ENCODE data around the gene TRRAP.

TRRAP gene

DNA sequence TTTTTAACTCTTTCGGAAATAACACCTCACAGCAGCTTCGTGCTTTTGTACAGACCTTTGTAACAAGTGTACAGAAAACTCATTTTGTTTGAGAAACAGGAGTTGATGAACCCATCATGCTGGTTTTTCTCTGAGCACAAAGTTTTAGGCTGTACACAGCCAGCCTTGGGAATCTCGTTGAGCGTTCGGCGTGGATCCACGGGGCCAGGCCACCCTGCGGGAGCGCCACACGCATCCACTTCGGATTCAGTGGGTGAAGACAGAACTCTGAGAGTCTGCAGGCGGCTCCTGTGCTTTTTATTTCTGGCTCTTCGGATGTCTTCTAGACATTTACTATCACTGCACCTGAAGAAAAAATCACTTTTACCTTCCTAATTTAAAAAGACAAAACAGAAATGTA, 134.4 kb downstream of the TRRAP start:
- H3K36me3 ChIP-seq (ENCODE audit: insufficient read depth, low read depth, low read length), result peaks cover 78% of the 10 kb centered on the region
- H3K9ac ChIP-seq (ENCODE audit: low read depth, low read length), result no peak overlapping the region
- no peaks in the 10 kb centered on the region for H3K4me1 ChIP-seq (ENCODE audit: insufficient read depth, low read length)
- no peak overlapping the region for H3K4me3 ChIP-seq (ENCODE audit: low read length)
- H3K27ac ChIP-seq (ENCODE audit: low read length), result no peak overlapping the region
- H3K27me3 ChIP-seq (ENCODE audit: insufficient read depth, low read length), result no peaks in the 10 kb centered on the region
- H3K9me3 ChIP-seq (ENCODE audit: insufficient read depth, low read depth, low read length), result no peaks in the 10 kb centered on the region

DNA sequence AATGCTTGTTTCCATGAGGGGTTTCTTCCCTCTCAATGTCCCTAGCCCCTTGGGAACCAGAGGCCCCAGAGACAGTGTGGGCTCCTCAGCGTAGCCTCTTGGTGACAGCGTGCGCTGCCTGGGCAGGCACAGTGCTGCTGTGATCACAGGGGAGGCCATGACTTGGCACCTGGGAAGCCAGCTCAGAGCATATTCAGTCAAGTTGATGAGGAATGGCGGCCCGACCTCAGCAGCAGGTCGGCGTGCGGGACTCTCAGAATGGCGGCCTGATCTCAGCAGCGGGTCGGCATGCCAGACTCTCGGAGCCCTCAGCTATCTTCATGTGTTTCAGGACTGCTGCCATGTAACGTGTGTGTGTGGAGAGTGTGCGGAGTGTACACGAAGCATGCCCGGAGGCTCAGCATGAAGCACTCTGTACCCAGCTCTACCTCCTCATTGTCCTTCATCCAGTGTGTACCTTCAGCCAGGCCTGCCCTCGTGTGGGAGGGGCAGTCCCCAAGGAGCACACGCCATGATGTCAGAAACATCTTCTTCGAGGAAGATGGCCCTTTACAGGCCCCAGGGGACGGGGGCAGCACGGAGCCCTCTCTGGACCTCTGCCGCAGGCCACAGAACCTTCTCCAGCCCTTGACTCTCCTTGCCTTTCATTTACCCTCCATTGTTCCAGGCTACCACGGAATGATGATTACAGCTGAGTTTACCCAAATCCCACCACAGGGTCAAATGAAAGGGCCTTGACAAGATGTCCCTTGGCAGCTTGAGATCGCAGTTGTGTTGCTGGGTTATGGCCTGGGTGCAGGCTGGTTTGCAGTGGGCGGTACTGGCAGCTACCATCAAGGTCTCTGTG, 135.2 kb downstream of the TRRAP start:
- peaks cover 71% of the 10 kb centered on the region for H3K36me3 ChIP-seq (ENCODE audit: insufficient read depth, low read depth, low read length)

DNA sequence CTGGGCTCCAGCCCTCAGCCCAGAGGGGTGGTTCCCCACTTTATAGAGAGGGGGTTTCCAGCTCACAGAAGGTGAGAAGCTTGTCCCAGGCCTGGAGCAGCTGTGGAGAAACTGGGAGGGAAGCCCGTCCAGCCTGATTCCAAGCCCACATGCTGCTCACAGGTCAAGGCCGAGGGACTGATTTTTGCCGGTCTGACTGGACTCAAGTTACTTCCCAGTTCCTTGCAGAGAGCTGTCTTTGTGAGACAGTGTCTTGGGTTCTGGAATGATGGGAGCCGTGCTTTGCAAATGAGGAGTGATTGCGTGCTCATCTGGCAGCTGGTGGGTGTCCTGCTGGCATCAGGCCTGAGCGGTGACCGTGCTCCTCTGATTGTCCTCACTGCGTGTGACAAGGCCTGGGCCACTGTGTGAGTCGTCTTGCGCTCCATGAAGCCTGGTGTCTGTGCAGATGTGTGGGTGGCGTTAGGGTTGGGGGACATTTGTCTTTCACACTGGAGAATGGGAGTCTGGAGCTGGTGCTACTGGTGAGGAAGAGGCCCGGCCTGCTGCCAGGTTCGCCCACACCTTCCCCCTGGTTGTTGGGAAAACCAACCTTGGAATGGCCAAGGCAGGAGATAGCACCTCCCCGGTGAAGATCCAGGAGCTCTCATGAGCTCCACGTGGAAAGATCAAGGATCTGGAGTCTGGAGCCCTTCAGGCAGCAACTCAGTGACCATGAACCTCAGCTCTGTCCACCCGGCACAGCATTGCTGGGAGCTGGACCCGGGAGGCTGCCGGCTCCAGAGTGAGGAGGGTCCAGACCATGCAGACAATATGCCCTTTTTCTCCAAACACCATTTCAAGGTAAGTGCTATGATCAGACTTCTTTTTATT, 136.0 kb downstream of the TRRAP start:
- Histone ChIP-seq H3K9ac (ENCODE audit: low read depth, low read length) (no peak overlapping the region), H3K27me3 (ENCODE audit: insufficient read depth, low read length) (no peaks in the 10 kb centered on the region), H3K36me3 (ENCODE audit: insufficient read depth, low read depth, low read length) (peaks cover 70% of the 10 kb centered on the region), H3K27ac (ENCODE audit: low read length) (no peak overlapping the region), H3K4me1 (ENCODE audit: insufficient read depth, low read length) (no peaks in the 10 kb centered on the region), H3K4me3 (ENCODE audit: low read length) (no peak overlapping the region), H3K9me3 (ENCODE audit: insufficient read depth, low read depth, low read length) (no peaks in the 10 kb centered on the region)

More for the DNA sequence above, 135.2 kb downstream of the TRRAP start:
- Histone ChIP-seq H3K9me3 (ENCODE audit: insufficient read depth, low read depth, low read length) (no peaks in the 10 kb centered on the region), H3K27me3 (ENCODE audit: insufficient read depth, low read length) (no peaks in the 10 kb centered on the region), H3K4me1 (ENCODE audit: insufficient read depth, low read length) (no peaks in the 10 kb centered on the region), H3K4me3 (ENCODE audit: low read length) (no peak overlapping the region), H3K27ac (ENCODE audit: low read length) (no peak overlapping the region), H3K9ac (ENCODE audit: low read depth, low read length) (no peak overlapping the region)

DNA sequence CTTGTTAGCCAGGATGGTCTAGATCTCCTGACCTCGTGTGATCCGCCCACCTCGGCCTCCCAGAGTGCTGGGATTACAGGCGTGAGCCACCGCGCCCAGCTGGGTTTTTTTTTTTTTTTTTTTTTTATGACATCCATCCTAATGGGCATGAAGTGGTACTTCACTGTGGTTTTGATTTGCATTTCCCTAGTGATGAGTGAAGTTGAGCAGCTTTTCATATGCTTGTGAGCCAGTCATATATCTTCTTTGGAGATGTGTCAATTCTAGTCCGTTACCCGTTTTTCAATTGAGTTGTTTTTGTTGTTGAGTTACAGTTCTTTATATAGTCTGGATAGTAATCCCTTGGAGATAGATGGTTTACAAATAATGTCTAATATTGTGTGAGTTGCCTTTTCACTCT, 137.9 kb downstream of the TRRAP start:
- Histone ChIP-seq H3K27ac (ENCODE audit: low read length) (no peak overlapping the region), H3K27me3 (ENCODE audit: insufficient read depth, low read length) (no peaks in the 10 kb centered on the region), H3K4me1 (ENCODE audit: insufficient read depth, low read length) (no peaks in the 10 kb centered on the region), H3K9me3 (ENCODE audit: insufficient read depth, low read depth, low read length) (no peaks in the 10 kb centered on the region), H3K9ac (ENCODE audit: low read depth, low read length) (no peak overlapping the region), H3K36me3 (ENCODE audit: insufficient read depth, low read depth, low read length) (peaks cover 68% of the 10 kb centered on the region), H3K4me3 (ENCODE audit: low read length) (no peak overlapping the region)

DNA sequence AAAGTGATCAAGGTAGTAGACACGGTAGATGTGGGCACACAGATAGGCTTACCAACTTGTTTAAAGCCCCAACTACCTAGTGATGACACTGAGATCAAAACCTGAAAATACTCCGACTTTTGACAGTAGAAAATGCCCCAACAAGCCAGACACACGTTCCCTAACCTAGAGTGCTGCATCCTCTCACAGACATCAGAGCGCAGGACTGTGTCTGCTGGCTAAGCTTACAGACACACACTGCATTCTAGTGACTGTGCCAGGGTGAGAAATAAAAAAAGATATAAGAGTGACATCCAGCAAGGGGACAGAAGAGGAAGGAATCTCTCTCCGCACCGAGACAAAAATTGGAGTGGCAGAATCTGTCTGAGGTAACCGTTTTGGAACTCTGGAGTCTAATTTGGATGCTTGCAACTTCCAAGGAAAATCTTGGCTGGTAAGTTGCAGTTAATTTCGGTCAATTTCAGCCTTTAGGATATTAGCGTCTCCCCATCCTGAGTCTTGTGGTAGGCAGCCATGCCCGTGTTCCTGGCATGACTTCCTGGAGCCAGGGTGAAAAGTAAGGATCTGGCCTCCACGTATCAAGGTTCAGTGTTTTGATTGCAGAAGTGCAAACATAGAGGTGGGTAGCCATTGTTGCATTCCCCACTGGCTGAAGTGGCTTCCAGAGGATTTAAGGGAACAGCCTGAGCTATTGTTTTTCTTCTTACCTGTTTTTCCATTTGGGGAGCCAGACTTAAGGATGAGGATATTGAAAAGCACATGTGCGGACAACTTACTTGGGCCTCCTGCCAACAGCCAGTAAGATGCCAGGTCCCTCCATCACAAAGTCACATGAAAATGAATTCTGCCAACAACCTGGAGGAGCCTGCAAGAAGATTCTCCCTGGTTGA, 141.4 kb downstream of the TRRAP start:
- peaks cover 32% of the 10 kb centered on the region for H3K36me3 ChIP-seq (ENCODE audit: insufficient read depth, low read depth, low read length)
- H3K27me3 ChIP-seq (ENCODE audit: insufficient read depth, low read length), result no peaks in the 10 kb centered on the region
- H3K9ac ChIP-seq (ENCODE audit: low read depth, low read length), result no peak overlapping the region
- no peaks in the 10 kb centered on the region for H3K4me1 ChIP-seq (ENCODE audit: insufficient read depth, low read length)
- H3K9me3 ChIP-seq (ENCODE audit: insufficient read depth, low read depth, low read length), result no peaks in the 10 kb centered on the region
- H3K27ac ChIP-seq (ENCODE audit: low read length), result no peak overlapping the region
- no peak overlapping the region for H3K4me3 ChIP-seq (ENCODE audit: low read length)

DNA sequence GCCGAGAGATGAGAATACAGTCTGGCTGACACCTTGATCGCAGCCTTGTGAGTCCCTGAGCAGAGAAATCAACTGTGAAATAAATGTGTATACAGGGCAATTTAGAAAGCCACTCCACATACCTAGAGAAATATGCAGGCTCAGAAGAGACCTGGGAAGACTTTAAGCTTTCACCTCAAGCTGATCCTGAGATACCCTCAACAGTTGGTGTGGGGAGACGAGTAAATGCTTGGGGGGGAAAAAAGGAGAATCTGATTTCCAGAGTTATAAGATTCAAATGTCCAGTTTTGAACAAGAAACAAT, 142.0 kb downstream of the TRRAP start:
- Histone ChIP-seq H3K9ac (ENCODE audit: low read depth, low read length) (no peak overlapping the region), H3K27ac (ENCODE audit: low read length) (no peak overlapping the region), H3K27me3 (ENCODE audit: insufficient read depth, low read length) (no peaks in the 10 kb centered on the region), H3K9me3 (ENCODE audit: insufficient read depth, low read depth, low read length) (no peaks in the 10 kb centered on the region), H3K4me1 (ENCODE audit: insufficient read depth, low read length) (no peaks in the 10 kb centered on the region), H3K36me3 (ENCODE audit: insufficient read depth, low read depth, low read length) (peaks cover 26% of the 10 kb centered on the region), H3K4me3 (ENCODE audit: low read length) (no peak overlapping the region)

DNA sequence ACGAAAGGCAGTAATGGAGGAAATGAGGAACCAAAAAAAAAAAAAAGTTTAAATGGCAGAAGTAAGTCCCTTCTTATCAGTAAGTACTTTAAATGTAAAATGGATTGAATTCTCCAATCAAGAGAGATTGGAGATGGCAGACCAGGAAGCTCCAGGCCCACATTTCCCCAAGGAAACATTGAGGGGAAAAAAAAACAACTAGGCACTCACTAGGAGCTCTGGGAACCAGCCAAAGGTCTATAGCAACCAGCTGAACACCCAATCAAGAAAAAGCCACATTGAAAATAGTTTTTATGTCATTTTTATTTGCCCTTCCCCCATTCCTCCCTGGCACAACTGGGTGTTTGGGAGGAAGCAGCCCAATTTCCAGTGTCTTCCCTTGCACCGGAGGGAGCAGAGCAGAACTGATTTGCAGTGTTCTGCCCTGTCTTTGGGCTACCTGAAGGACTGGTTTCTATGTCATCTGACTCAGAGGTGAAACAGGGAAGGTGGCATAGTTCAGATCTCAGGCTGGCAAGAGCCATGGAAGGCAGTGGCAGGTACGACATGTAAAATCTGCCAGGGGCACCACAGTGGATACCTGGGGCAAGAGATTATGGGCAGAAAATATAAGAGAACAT, 143.7 kb downstream of the TRRAP start:
- H3K27ac ChIP-seq (ENCODE audit: low read length), result no peak overlapping the region
- H3K9me3 ChIP-seq (ENCODE audit: insufficient read depth, low read depth, low read length), result no peaks in the 10 kb centered on the region
- H3K9ac ChIP-seq (ENCODE audit: low read depth, low read length), result no peak overlapping the region
- H3K4me3 ChIP-seq (ENCODE audit: low read length), result no peak overlapping the region
- no peaks in the 10 kb centered on the region for H3K4me1 ChIP-seq (ENCODE audit: insufficient read depth, low read length)
- peaks cover 21% of the 10 kb centered on the region for H3K36me3 ChIP-seq (ENCODE audit: insufficient read depth, low read depth, low read length)
- no peaks in the 10 kb centered on the region for H3K27me3 ChIP-seq (ENCODE audit: insufficient read depth, low read length)

DNA sequence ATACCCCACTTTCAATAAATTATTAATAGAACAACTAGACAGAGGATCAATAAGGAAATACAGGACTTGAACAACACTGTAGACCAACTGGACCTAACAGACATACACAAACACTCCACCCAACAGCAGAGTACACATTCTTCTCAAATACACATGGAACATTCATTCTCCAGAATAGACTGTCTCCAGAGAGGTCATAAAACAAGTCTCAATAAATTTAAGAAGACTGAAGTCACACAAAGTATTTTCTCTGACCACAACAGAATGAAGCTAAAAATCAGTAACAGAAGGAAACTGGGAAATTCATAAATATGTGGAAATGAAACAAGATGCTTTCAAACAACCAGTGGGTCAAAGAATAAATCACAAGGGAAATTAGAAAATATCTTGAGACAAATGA, 145.7 kb downstream of the TRRAP start:
- H3K9me3 ChIP-seq (ENCODE audit: insufficient read depth, low read depth, low read length), result no peaks in the 10 kb centered on the region
- H3K4me3 ChIP-seq (ENCODE audit: low read length), result no peak overlapping the region
- no peaks in the 10 kb centered on the region for H3K27me3 ChIP-seq (ENCODE audit: insufficient read depth, low read length)
- no peaks in the 10 kb centered on the region for H3K4me1 ChIP-seq (ENCODE audit: insufficient read depth, low read length)
- no peak overlapping the region for H3K27ac ChIP-seq (ENCODE audit: low read length)
- peaks cover 37% of the 10 kb centered on the region for H3K36me3 ChIP-seq (ENCODE audit: insufficient read depth, low read depth, low read length)
- H3K9ac ChIP-seq (ENCODE audit: low read depth, low read length), result no peak overlapping the region

DNA sequence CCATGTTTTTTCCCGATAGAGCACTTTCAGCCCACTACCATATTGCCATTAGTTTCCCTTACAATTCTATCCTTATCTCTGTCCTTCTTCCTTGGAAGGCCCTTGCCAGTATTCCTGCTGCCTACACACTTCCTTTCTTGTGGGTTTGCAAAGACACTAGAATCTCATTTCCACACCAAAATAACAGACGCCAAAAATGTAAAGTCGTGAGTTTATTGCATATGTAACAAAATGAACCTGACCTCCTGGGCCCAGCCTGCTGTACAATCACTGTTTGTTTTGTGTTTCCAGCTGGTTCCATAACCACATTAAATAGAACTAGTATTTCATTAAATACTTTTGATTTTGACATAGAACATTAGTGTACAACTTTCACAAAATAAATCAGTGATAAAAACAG, 148.9 kb downstream of the TRRAP start:
- H3K36me3 ChIP-seq (ENCODE audit: insufficient read depth, low read depth, low read length), result peaks cover 52% of the 10 kb centered on the region
- H3K9ac ChIP-seq (ENCODE audit: low read depth, low read length), result no peak overlapping the region
- H3K4me1 ChIP-seq (ENCODE audit: insufficient read depth, low read length), result no peaks in the 10 kb centered on the region
- H3K27ac ChIP-seq (ENCODE audit: low read length), result no peak overlapping the region
- H3K27me3 ChIP-seq (ENCODE audit: insufficient read depth, low read length), result no peaks in the 10 kb centered on the region
- no peak overlapping the region for H3K4me3 ChIP-seq (ENCODE audit: low read length)
- no peaks in the 10 kb centered on the region for H3K9me3 ChIP-seq (ENCODE audit: insufficient read depth, low read depth, low read length)

DNA sequence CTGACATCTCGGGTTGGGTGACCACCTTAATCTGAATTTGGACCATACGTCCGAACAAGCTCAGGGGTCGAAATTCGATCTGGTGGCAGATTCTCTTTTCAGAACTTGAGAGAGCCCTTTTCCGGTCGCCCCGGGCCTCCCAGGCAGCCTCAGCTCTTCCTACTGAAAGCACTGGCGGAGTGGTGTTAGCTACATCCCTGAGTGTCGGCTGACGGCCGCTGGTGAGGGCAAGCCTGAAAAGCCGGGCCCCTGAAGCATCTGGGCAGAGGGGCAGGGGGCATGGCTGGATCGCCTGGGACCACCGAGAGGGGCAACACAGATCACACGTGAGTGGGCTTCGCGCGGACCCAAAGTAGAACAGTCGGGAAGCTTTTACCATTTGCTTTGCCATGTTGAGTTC, 149.5 kb downstream of the TRRAP start:
- peaks cover 57% of the 10 kb centered on the region for H3K36me3 ChIP-seq (ENCODE audit: insufficient read depth, low read depth, low read length)
- no peak overlapping the region for H3K4me3 ChIP-seq (ENCODE audit: low read length)
- no peaks in the 10 kb centered on the region for H3K27me3 ChIP-seq (ENCODE audit: insufficient read depth, low read length)
- H3K4me1 ChIP-seq (ENCODE audit: insufficient read depth, low read length), result no peaks in the 10 kb centered on the region
- H3K9ac ChIP-seq (ENCODE audit: low read depth, low read length), result no peak overlapping the region
- H3K9me3 ChIP-seq (ENCODE audit: insufficient read depth, low read depth, low read length), result no peaks in the 10 kb centered on the region
- H3K27ac ChIP-seq (ENCODE audit: low read length), result no peak overlapping the region

DNA sequence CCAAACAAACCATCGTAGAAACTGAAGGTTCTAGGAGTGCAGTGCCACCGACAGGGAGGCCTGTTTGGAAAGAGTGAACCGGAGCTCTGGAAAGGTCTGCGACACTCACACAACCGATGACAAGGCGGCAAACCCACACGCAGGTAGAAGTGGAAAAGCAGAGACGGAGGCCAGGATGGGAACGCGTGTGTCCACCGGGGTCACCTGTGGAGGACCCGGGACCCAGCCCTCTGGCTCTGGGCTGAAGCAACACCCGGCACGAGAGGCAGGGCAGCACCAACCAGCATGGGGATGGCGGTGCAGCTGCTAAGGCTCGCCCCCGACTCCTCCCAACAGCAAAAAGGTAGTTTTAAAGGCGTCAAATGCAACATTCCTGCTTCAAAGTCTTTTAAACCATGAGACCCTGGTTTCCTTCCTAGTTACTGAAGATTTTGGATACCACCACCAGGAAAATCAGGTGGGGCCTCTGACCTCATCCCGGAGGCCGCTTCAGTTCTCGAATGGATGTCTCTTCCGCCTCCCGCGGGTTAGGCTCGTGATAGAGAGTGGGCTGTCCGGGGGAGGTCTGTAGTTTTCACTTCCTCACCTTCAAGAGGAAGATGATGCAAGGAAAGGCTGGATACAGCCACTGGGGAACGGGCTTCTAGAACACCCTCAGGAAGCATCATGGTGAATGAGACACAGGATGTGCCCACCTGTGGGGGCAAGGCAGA, 150.1 kb downstream of the TRRAP start:
- no peak overlapping the region for H3K27ac ChIP-seq (ENCODE audit: low read length)
- H3K36me3 ChIP-seq (ENCODE audit: insufficient read depth, low read depth, low read length), result peaks cover 63% of the 10 kb centered on the region
- H3K4me3 ChIP-seq (ENCODE audit: low read length), result no peak overlapping the region
- H3K9me3 ChIP-seq (ENCODE audit: insufficient read depth, low read depth, low read length), result no peaks in the 10 kb centered on the region
- H3K27me3 ChIP-seq (ENCODE audit: insufficient read depth, low read length), result no peaks in the 10 kb centered on the region
- no peak overlapping the region for H3K9ac ChIP-seq (ENCODE audit: low read depth, low read length)
- no peaks in the 10 kb centered on the region for H3K4me1 ChIP-seq (ENCODE audit: insufficient read depth, low read length)
